Medulla oblongata (tissue), 1 donor: ENCODE data around the gene ZNF330.

ENCODE experiments used
- DNase-seq: peaks from one replicate; pipeline ENCODE4 v3.0.0-alpha.2; 2015; ENCODE audit errors: extremely low spot score

Gene ZNF330

GRCh38 chr4:141233673-141234072 is 13.0 kb downstream of the ZNF330 start:
- no peak for DNase-seq

- no peak for DNase-seq
These were observed 17.5 kb downstream of the ZNF330 start for GRCh38 chr4:141238186-141238585.

- no peak for DNase-seq
These were observed 19.6 kb downstream of the ZNF330 start for GRCh38 chr4:141240259-141240658.

GRCh38 chr4:141240671-141241070 is 20.0 kb downstream of the ZNF330 start:
- no peak for DNase-seq

GRCh38 chr4:141241986-141242385 is 21.3 kb downstream of the ZNF330 start:
- DNase-seq, result no peak

- DNase-seq, result no peak
These were observed 23.7 kb downstream of the ZNF330 start for GRCh38 chr4:141244419-141244818.

GRCh38 chr4:141246243-141246642 is 25.5 kb downstream of the ZNF330 start:
- DNase-seq, result no peak

GRCh38 chr4:141246683-141247429 is 26.2 kb downstream of the ZNF330 start:
- DNase-seq, result no peak

GRCh38 chr4:141247430-141247780 is 26.7 kb downstream of the ZNF330 start:
- DNase-seq, result no peak

GRCh38 chr4:141248029-141248428 is 27.3 kb downstream of the ZNF330 start:
- no peak for DNase-seq

GRCh38 chr4:141248486-141248885 is 27.8 kb downstream of the ZNF330 start:
- no peak for DNase-seq

- DNase-seq, result no peak
These were observed 33.6 kb downstream of the ZNF330 start for GRCh38 chr4:141254326-141254725.

GRCh38 chr4:141255016-141255415 is 34.3 kb downstream of the ZNF330 start:
- no peak for DNase-seq

GRCh38 chr4:141258558-141258957 is 37.9 kb downstream of the ZNF330 start:
- DNase-seq, result no peak

- no peak for DNase-seq
These were observed 55.1 kb downstream of the ZNF330 start for GRCh38 chr4:141275834-141276233.

GRCh38 chr4:141283152-141283551 is 62.5 kb downstream of the ZNF330 start:
- no peak for DNase-seq

- no peak for DNase-seq
These were observed 62.9 kb downstream of the ZNF330 start for GRCh38 chr4:141283563-141283962.
